ENCODE data around the gene CELSR1. TPM values are rescaled to one million over a fixed set of nuclear protein-coding genes. Genes with fewer than 3 reads are reported as not detected.
A peak's percentile ranks its signal among the peaks of the same experiment; 100 is the strongest.

Gene CELSR1
- total and polyA plus RNA-seq, 7 donors = 0.23 to 5.0 (median 0.82) TPM

GRCh38 chr22:46547883-46548244 lies 10.4 kb upstream of the CELSR1 start:
- Histone ChIP-seq H3K9me3 (no peaks in the 10 kb centered on the region), H3K4me1 (peaks cover 0 to 39% (median 37%) of the 10 kb centered on the region in 4 donors), H3K4me3 (no peak overlapping the region), H3K36me3 (no peaks in the 10 kb centered on the region), H3K27ac (peak overlapping the region; percentile 63 to 94 (median 78)), H3K27me3 (no peaks in the 10 kb centered on the region)
- 65 to 68% methylated on average over 3 of the region's 3 CpGs for WGBS, 2 donors
- intact Hi-C loops (cut with DNase I) = no loop called here
- peak; percentile 93 for DNase-seq
- TF ChIP-seq, protein P1, sequence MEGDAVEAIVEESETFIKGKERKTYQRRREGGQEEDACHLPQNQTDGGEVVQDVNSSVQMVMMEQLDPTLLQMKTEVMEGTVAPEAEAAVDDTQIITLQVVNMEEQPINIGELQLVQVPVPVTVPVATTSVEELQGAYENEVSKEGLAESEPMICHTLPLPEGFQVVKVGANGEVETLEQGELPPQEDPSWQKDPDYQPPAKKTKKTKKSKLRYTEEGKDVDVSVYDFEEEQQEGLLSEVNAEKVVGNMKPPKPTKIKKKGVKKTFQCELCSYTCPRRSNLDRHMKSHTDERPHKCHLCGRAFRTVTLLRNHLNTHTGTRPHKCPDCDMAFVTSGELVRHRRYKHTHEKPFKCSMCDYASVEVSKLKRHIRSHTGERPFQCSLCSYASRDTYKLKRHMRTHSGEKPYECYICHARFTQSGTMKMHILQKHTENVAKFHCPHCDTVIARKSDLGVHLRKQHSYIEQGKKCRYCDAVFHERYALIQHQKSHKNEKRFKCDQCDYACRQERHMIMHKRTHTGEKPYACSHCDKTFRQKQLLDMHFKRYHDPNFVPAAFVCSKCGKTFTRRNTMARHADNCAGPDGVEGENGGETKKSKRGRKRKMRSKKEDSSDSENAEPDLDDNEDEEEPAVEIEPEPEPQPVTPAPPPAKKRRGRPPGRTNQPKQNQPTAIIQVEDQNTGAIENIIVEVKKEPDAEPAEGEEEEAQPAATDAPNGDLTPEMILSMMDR (IDR thresholded peaks at IDR 0.05) = no peak
- no peak for TF ChIP-seq POLR2A (IDR thresholded peaks at IDR 0.05)
- TF ChIP-seq POLR2AphosphoS5 (IDR thresholded peaks at IDR 0.05) = peak in 1 of 4 donors; percentile 78

DNA sequence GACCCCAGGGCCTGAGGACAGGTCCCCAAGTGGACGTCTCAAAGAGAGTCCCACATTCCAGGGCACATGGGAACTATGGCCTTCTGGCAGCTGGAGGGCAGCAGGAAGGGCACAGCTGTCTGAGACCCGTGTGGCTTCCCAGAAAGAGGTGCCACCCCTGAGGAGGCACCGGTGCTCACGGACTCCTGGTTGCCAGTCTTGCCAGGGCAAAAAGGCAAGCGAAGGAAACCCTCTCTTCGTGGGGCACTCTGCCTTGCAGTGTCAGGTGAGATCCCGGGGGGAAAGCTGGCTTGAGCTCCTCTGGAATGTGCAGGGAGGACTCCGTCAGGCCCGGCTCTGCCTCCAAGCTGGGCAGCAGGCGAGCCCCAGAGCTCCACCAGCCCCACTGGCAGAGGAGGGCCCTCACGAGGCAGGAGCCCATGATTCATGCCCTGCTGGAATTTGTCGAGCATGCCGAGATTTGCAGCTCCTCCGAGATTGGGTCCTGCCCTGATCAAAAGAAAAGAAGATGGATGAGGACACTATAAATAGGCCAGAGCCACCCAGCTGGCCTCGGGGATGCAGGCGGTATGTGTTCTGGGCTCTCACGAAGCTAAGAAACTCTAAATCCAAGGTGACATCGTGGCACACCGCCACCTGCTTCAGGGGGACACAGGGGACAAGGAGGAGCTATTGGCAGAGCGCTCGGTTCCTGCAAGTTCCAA lies 9.9 kb upstream of the CELSR1 start:
- TF ChIP-seq POLR2A (IDR thresholded peaks at IDR 0.05) = no peak
- no peak for TF ChIP-seq EP300 (IDR thresholded peaks at IDR 0.05)
- TF ChIP-seq, protein P1 (IDR thresholded peaks at IDR 0.05) = no peak
- TF ChIP-seq POLR2AphosphoS5 (IDR thresholded peaks at IDR 0.05) = peak in 1 of 4 donors; percentile 3
- Histone ChIP-seq H3K27me3 (no peaks in the 10 kb centered on the region), H3K36me3 (no peaks in the 10 kb centered on the region), H3K4me3 (no peak overlapping the region), H3K9me3 (no peaks in the 10 kb centered on the region), H3K27ac (peak overlapping the region; percentile 63 to 94 (median 78)), H3K4me1 (peaks cover 0 to 39% (median 37%) of the 10 kb centered on the region in 4 donors)
- no peak for DNase-seq
- intact Hi-C loops (cut with DNase I) = no loop called here
- 69 to 74% methylated on average over 21 of the region's 21 CpGs for WGBS, 2 donors

DNA sequence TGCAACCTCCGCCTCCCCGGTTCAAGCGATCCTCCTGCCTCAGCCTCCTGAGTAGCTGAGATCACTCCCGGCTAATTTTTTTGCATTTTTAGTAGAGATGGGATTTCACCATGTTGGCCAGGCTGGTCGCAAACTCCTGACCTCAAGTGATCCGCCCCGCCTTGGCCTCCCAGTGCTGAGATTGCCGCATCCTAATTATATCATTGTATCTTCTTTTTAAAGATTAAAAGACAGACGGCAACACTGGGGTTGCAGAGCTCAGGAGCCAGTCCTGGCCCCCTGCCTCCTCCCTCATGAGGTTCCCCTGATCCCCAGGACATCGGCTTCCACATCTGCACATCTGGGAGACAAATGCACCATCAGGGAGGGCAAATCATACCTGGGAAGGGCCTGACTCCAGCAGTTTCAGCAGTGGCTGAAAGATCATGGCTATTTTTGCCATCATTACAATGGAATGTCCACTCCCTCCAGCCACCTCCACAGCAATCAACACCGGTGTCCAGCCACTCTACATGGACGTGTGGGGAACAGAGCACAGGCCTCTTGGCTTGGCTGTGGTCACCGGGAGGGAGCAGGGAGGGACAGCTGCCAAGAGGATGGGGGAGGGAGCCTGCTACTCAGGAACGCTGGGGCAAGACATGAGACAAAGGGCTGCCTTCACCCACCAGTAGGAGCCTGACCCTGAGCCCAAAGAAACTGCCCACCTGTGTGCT lies 9.2 kb upstream of the CELSR1 start:
- no peak overlapping the region for H3K4me3 ChIP-seq
- no peaks in the 10 kb centered on the region for H3K27me3 ChIP-seq
- DNase-seq = no peak
- H3K27ac ChIP-seq = peak overlapping the region; percentile 63 to 94 (median 78)
- 75 to 80% methylated on average over 14 of the region's 14 CpGs for WGBS, 2 donors
- intact Hi-C loops (cut with DNase I) = no loop called here
- H3K36me3 ChIP-seq = no peaks in the 10 kb centered on the region
- no peaks in the 10 kb centered on the region for H3K9me3 ChIP-seq
- peaks cover 0 to 39% (median 37%) of the 10 kb centered on the region in 4 donors for H3K4me1 ChIP-seq
- TF ChIP-seq EP300 (IDR thresholded peaks at IDR 0.05) (no peak), POLR2A (IDR thresholded peaks at IDR 0.05) (no peak)
- TF ChIP-seq, protein P1 (IDR thresholded peaks at IDR 0.05) = no peak

DNA sequence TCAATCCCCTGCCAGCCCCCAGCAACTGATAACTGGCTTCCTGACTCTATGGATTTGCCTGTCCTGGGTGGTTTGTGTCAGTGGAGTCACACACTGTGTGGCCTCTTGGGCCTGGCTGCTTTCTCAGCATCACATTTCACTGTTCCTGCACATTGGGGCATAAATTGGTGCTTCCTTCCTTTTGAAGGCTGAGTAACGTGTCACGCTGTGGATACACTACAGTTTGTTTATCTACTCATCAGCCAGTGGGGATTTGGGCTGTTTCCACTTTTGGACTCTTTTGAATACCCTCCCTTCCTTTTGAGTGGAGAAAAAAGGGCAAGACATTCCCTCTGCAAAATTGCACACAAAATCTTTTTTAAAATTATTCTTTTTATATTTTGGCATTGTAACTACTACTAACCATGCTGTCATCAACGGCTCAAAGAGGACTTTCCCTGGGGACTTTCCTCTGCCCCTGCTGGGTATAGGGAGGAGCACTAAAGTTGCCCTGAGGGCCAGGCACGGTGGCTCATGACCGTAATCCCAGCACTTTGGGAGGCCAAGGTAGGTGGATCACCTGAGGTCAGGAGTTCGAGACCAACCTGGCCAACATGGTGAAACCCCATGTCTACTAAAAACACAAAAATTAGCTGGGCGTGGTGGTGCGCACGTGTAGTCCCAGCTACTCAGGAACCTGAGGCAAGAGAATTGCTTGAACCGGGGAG lies 7.8 kb upstream of the CELSR1 start:
- DNase-seq = no peak
- Histone ChIP-seq H3K27ac (peak overlapping the region in 1 of 4 donors; percentile 94), H3K36me3 (no peaks in the 10 kb centered on the region), H3K27me3 (peaks cover 0 to 5% (median 0%) of the 10 kb centered on the region in 3 donors), H3K9me3 (no peaks in the 10 kb centered on the region), H3K4me1 (peaks cover 0 to 39% (median 37%) of the 10 kb centered on the region in 4 donors), H3K4me3 (no peak overlapping the region)
- WGBS, 2 donors = 57 to 58% methylated on average over 10 of the region's 10 CpGs
- intact Hi-C loops (cut with DNase I) = no loop called here
- TF ChIP-seq, protein P1 (IDR thresholded peaks at IDR 0.05) = no peak
- TF ChIP-seq POLR2AphosphoS5 (IDR thresholded peaks at IDR 0.05) (no peak), POLR2A (IDR thresholded peaks at IDR 0.05) (no peak), EP300 (IDR thresholded peaks at IDR 0.05) (no peak)

Measured in sigmoid colon (tissue), 7 donors.